ENCODE results near the gene PRKAA2.

PRKAA2 gene

DNA sequence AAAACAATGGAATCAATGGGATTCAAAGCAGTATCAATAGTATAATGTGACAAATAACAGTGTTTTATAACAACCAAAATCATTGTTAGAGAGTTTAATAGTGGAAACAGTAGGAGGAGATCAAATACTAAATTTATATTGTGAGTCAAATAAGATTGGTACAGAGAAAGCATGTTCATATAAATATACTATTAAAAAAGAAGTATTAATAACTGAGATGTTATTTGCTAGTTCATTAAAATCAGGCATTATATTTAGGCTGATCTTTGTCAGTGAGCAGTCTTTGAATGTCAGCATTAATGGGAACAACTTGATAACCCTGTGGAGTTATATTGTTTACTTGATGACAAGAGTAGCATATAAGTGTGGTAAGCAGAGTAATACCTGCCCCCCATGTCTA, 30.6 kb downstream of the PRKAA2 start:
- Histone ChIP-seq H3K4me1 (ENCODE audit: control insufficient read depth, insufficient read depth, low read length, poor library complexity, severe bottlenecking) (no peaks in the 10 kb centered on the region), H3K36me3 (ENCODE audit: control insufficient read depth, insufficient read depth, low read length) (no peaks in the 10 kb centered on the region), H3K27ac (ENCODE audit: low read depth, low read length, severe bottlenecking) (no peak overlapping the region), H3K9me3 (ENCODE audit: control insufficient read depth, low read length) (no peaks in the 10 kb centered on the region), H3K4me3 (ENCODE audit: extremely low read depth, insufficient read depth, low read length, poor library complexity, severe bottlenecking) (no peak overlapping the region)

DNA sequence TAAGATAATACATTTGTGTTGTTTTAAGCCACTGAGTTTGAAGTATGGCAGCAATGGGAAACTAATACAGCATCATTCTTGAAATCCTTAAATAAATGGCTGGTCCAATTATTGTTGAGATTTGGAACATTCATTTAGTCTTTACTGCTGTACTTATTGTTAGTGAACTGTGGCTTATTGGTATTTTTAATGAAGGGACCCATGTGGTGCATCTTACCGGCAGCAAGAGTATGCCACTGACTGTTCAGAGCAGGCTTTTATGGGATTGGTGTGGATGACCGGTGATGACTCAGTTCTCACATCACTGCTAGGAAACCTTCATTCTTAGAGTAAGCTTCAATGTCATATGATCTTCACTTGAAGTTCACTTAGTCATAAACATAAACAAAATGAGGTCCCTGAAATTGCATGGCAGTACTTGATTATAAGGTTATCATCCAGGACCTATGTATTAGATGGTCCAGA, 31.5 kb downstream of the PRKAA2 start:
- Histone ChIP-seq H3K27ac (ENCODE audit: low read depth, low read length, severe bottlenecking) (no peak overlapping the region), H3K9me3 (ENCODE audit: control insufficient read depth, low read length) (no peaks in the 10 kb centered on the region), H3K36me3 (ENCODE audit: control insufficient read depth, insufficient read depth, low read length) (no peaks in the 10 kb centered on the region), H3K4me1 (ENCODE audit: control insufficient read depth, insufficient read depth, low read length, poor library complexity, severe bottlenecking) (no peaks in the 10 kb centered on the region), H3K4me3 (ENCODE audit: extremely low read depth, insufficient read depth, low read length, poor library complexity, severe bottlenecking) (no peak overlapping the region)
- WGBS, 2 experiments (ENCODE audit: insufficient coverage in 2 of 2) = no CpG with 5 or more reads among the region's 2 CpGs

GRCh38 chr1:56683569-56683968, 38.5 kb downstream of the PRKAA2 start:
- H3K27ac ChIP-seq (ENCODE audit: low read depth, low read length, severe bottlenecking) = no peak overlapping the region
- H3K4me1 ChIP-seq (ENCODE audit: control insufficient read depth, insufficient read depth, low read length, poor library complexity, severe bottlenecking) = peaks cover 2% of the 10 kb centered on the region
- H3K9me3 ChIP-seq (ENCODE audit: control insufficient read depth, low read length) = no peaks in the 10 kb centered on the region
- no peaks in the 10 kb centered on the region for H3K36me3 ChIP-seq (ENCODE audit: control insufficient read depth, insufficient read depth, low read length)
- no peak overlapping the region for H3K4me3 ChIP-seq (ENCODE audit: extremely low read depth, insufficient read depth, low read length, poor library complexity, severe bottlenecking)

DNA sequence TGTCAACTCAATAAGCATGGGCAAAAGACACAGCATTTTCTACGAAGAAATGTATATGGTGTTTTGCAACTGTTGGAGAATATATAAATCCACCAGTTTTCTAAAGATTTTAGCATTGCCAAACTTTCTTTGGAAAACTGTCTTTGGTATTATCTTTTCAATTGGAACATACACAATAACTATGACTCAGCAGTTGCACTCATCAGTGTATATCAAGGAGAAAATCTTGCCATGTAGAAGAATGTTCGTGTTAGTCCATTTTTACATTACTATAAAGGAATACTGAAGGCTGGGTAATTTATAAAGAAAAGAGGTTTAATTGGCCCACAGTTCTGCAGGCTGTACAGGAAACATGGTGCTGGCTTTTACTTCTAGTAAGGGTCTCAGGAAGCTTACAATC, 41.1 kb downstream of the PRKAA2 start:
- WGBS, 2 experiments (ENCODE audit: insufficient coverage in 2 of 2) = no CpG with 5 or more reads among the region's 2 CpGs
- H3K36me3 ChIP-seq (ENCODE audit: control insufficient read depth, insufficient read depth, low read length) = no peaks in the 10 kb centered on the region
- no peaks in the 10 kb centered on the region for H3K9me3 ChIP-seq (ENCODE audit: control insufficient read depth, low read length)
- H3K27ac ChIP-seq (ENCODE audit: low read depth, low read length, severe bottlenecking) = no peak overlapping the region
- H3K4me3 ChIP-seq (ENCODE audit: extremely low read depth, insufficient read depth, low read length, poor library complexity, severe bottlenecking) = no peak overlapping the region
- peaks cover 3% of the 10 kb centered on the region for H3K4me1 ChIP-seq (ENCODE audit: control insufficient read depth, insufficient read depth, low read length, poor library complexity, severe bottlenecking)

DNA sequence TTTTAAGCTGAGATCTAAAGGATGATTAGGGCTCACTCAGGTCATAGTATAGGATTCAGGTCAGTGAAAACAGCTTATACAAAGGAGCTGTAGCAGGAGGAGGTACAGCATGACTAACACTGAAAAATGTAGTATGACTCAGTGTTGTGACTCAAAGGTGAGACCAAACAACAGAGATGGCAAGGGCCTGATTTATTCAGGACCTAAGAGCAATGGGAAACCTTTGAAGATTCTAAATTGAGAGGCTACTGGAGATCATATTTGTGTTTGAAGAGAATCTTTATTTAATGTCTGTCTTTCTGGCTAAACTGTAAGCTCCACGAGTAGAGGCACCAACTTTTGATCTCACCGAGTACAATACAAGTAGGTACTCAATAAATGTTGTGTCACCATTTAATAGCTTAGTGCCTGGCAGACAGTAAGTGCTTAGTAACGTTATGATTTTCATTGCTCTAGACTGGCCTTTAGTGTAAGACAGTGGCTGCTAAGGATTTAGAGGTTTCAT, 43.5 kb downstream of the PRKAA2 start:
- Histone ChIP-seq H3K9me3 (ENCODE audit: control insufficient read depth, low read length) (no peaks in the 10 kb centered on the region), H3K4me3 (ENCODE audit: extremely low read depth, insufficient read depth, low read length, poor library complexity, severe bottlenecking) (no peak overlapping the region), H3K36me3 (ENCODE audit: control insufficient read depth, insufficient read depth, low read length) (no peaks in the 10 kb centered on the region), H3K27ac (ENCODE audit: low read depth, low read length, severe bottlenecking) (no peak overlapping the region), H3K4me1 (ENCODE audit: control insufficient read depth, insufficient read depth, low read length, poor library complexity, severe bottlenecking) (peaks cover 3% of the 10 kb centered on the region)
- WGBS, 2 experiments (ENCODE audit: insufficient coverage in 2 of 2) = 86% methylated on average over 3 of the region's 3 CpGs; no CpG with 5 or more reads in 1 of the 2 experiments

GRCh38 chr1:56696663-56697062, 51.5 kb downstream of the PRKAA2 start:
- Histone ChIP-seq H3K4me3 (ENCODE audit: extremely low read depth, insufficient read depth, low read length, poor library complexity, severe bottlenecking) (no peak overlapping the region), H3K27ac (ENCODE audit: low read depth, low read length, severe bottlenecking) (no peak overlapping the region), H3K9me3 (ENCODE audit: control insufficient read depth, low read length) (peaks cover 6% of the 10 kb centered on the region), H3K4me1 (ENCODE audit: control insufficient read depth, insufficient read depth, low read length, poor library complexity, severe bottlenecking) (no peaks in the 10 kb centered on the region), H3K36me3 (ENCODE audit: control insufficient read depth, insufficient read depth, low read length) (no peaks in the 10 kb centered on the region)
- 67% methylated on average over 1 of the region's 3 CpGs; no CpG with 5 or more reads in 1 of the 2 experiments for WGBS, 2 experiments (ENCODE audit: insufficient coverage in 2 of 2)

DNA sequence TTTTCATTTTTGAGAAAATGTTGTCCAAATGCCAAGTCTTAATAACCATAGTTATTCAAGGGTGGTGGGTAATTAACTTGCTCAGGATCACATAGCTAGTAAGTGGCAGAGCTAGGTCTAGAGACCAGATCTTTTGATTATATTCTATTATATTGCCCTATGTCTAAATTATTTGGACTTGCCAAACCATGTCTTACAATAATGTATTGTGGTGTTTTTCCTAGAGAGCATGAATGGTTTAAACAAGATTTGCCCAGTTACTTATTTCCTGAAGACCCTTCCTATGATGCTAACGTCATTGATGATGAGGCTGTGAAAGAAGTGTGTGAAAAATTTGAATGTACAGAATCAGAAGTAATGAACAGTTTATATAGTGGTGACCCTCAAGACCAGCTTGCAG, 58.6 kb downstream of the PRKAA2 start:
- H3K4me1 ChIP-seq (ENCODE audit: control insufficient read depth, insufficient read depth, low read length, poor library complexity, severe bottlenecking) = no peaks in the 10 kb centered on the region
- no peaks in the 10 kb centered on the region for H3K36me3 ChIP-seq (ENCODE audit: control insufficient read depth, insufficient read depth, low read length)
- peaks cover 6% of the 10 kb centered on the region for H3K9me3 ChIP-seq (ENCODE audit: control insufficient read depth, low read length)
- WGBS, 2 experiments (ENCODE audit: insufficient coverage in 2 of 2) = 100% methylated on average over 1 of the region's 1 CpG; no CpG with 5 or more reads in 1 of the 2 experiments
- no peak overlapping the region for H3K27ac ChIP-seq (ENCODE audit: low read depth, low read length, severe bottlenecking)
- no peak overlapping the region for H3K4me3 ChIP-seq (ENCODE audit: extremely low read depth, insufficient read depth, low read length, poor library complexity, severe bottlenecking)

GRCh38 chr1:56707379-56707778, 62.3 kb downstream of the PRKAA2 start:
- 92 to 100% methylated on average over 2 to 3 of the region's 4 CpGs for WGBS, 2 experiments (ENCODE audit: insufficient coverage in 2 of 2)
- H3K27ac ChIP-seq (ENCODE audit: low read depth, low read length, severe bottlenecking) = no peak overlapping the region
- H3K9me3 ChIP-seq (ENCODE audit: control insufficient read depth, low read length) = no peaks in the 10 kb centered on the region
- no peak overlapping the region for H3K4me3 ChIP-seq (ENCODE audit: extremely low read depth, insufficient read depth, low read length, poor library complexity, severe bottlenecking)
- no peaks in the 10 kb centered on the region for H3K4me1 ChIP-seq (ENCODE audit: control insufficient read depth, insufficient read depth, low read length, poor library complexity, severe bottlenecking)
- H3K36me3 ChIP-seq (ENCODE audit: control insufficient read depth, insufficient read depth, low read length) = no peaks in the 10 kb centered on the region

GRCh38 chr1:56709269-56709880, 64.3 kb downstream of the PRKAA2 start:
- H3K4me3 ChIP-seq (ENCODE audit: extremely low read depth, insufficient read depth, low read length, poor library complexity, severe bottlenecking) = no peak overlapping the region
- no peaks in the 10 kb centered on the region for H3K4me1 ChIP-seq (ENCODE audit: control insufficient read depth, insufficient read depth, low read length, poor library complexity, severe bottlenecking)
- WGBS, 2 experiments (ENCODE audit: insufficient coverage in 2 of 2) = 50% methylated on average over 1 of the region's 2 CpGs; no CpG with 5 or more reads in 1 of the 2 experiments
- H3K9me3 ChIP-seq (ENCODE audit: control insufficient read depth, low read length) = no peaks in the 10 kb centered on the region
- no peaks in the 10 kb centered on the region for H3K36me3 ChIP-seq (ENCODE audit: control insufficient read depth, insufficient read depth, low read length)
- no peak overlapping the region for H3K27ac ChIP-seq (ENCODE audit: low read depth, low read length, severe bottlenecking)

GRCh38 chr1:56709995-56710394, 64.9 kb downstream of the PRKAA2 start:
- no peaks in the 10 kb centered on the region for H3K36me3 ChIP-seq (ENCODE audit: control insufficient read depth, insufficient read depth, low read length)
- H3K9me3 ChIP-seq (ENCODE audit: control insufficient read depth, low read length) = no peaks in the 10 kb centered on the region
- no peak overlapping the region for H3K4me3 ChIP-seq (ENCODE audit: extremely low read depth, insufficient read depth, low read length, poor library complexity, severe bottlenecking)
- no peaks in the 10 kb centered on the region for H3K4me1 ChIP-seq (ENCODE audit: control insufficient read depth, insufficient read depth, low read length, poor library complexity, severe bottlenecking)
- no peak overlapping the region for H3K27ac ChIP-seq (ENCODE audit: low read depth, low read length, severe bottlenecking)
- 69 to 100% methylated on average over 1 to 2 of the region's 2 CpGs for WGBS, 2 experiments (ENCODE audit: insufficient coverage in 2 of 2)

GRCh38 chr1:56710646-56711045, 65.5 kb downstream of the PRKAA2 start:
- Histone ChIP-seq H3K36me3 (ENCODE audit: control insufficient read depth, insufficient read depth, low read length) (no peaks in the 10 kb centered on the region), H3K9me3 (ENCODE audit: control insufficient read depth, low read length) (no peaks in the 10 kb centered on the region), H3K27ac (ENCODE audit: low read depth, low read length, severe bottlenecking) (no peak overlapping the region), H3K4me3 (ENCODE audit: extremely low read depth, insufficient read depth, low read length, poor library complexity, severe bottlenecking) (no peak overlapping the region), H3K4me1 (ENCODE audit: control insufficient read depth, insufficient read depth, low read length, poor library complexity, severe bottlenecking) (no peaks in the 10 kb centered on the region)

Data from mesodermal cell (in vitro differentiated cells).